H1 (cell line): ENCODE data around the gene LMX1B. TPM values are rescaled to one million over a fixed set of nuclear protein-coding genes. Genes with fewer than 3 reads are reported as not detected.

Experiments used
- CTCF ChIA-PET: fragments of 300-600 bp; sonication (Branson Sonifier 250); formaldehyde crosslinking; loops from one replicate; lab custom pipeline; 2021; ENCODE audit not compliant: partially characterized antibody; lab: Charles Lee
- POLR2A ChIA-PET: fragments of 300-600 bp; sonication (Branson Sonifier 250); formaldehyde crosslinking; loops from one replicate; lab custom pipeline; 2021; ENCODE audit warnings: inconsistent platforms; ENCODE audit not compliant: partially characterized antibody; lab: Charles Lee
- DNase-seq, 2 experiments: peaks; one replicate each; pipeline versions ENCODE4 v3.0.0 to v3.0.0-alpha.2; 2010 to 2022; ENCODE audit warnings: low spot score in 2 of 2, low read depth in 1 of 2, mixed read lengths in 1 of 2
- FAIRE-seq: peaks from 2 replicates; lab custom pipeline; 2011; peaks lifted over from hg19 to GRCh38; lab: Jason Lieb, UNC
- H2AFZ ChIP-seq: 2 replicates; pipeline ENCODE4 v1.8.1; 2012; ENCODE audit warnings: low read length, inconsistent platforms
- H2AK5ac ChIP-seq: 2 replicates; pipeline ENCODE4 v1.6.1; 2013; ENCODE audit warnings: low read depth, low read length
- H2BK120ac ChIP-seq: replicated peaks from 2 replicates; pipeline ENCODE3; 2013; ENCODE audit warnings: low read depth, low read length, inconsistent platforms
- H2BK12ac ChIP-seq: 2 replicates; pipeline ENCODE4 v1.6.1; 2013; ENCODE audit warnings: low read depth, low read length
- H2BK15ac ChIP-seq: 2 replicates; pipeline ENCODE4 v1.6.1; 2013; ENCODE audit warnings: low read length
- H2BK20ac ChIP-seq: 2 replicates; pipeline ENCODE4 v1.6.1; 2013; ENCODE audit warnings: low read length
- H2BK5ac ChIP-seq: 2 replicates; pipeline ENCODE4 v1.6.1; 2013; ENCODE audit warnings: low read depth, low read length
- H3K14ac ChIP-seq: 2 replicates; pipeline ENCODE4 v1.6.1; 2013; ENCODE audit warnings: inconsistent platforms; ENCODE audit not compliant: insufficient read length
- H3K18ac ChIP-seq: 2 replicates; pipeline ENCODE4 v1.6.1; 2013; ENCODE audit warnings: low read length; ENCODE audit errors: extremely low read depth
- H3K23ac ChIP-seq: 2 replicates; pipeline ENCODE4 v1.6.1; 2013; ENCODE audit warnings: inconsistent platforms; ENCODE audit not compliant: insufficient read length
- H3K23me2 ChIP-seq: 2 replicates; pipeline ENCODE4 v1.6.1; 2013; ENCODE audit warnings: low read depth, low read length
- H3K27ac ChIP-seq: 2 replicates; pipeline ENCODE4 v1.6.1; 2011; ENCODE audit warnings: low read depth, low read length, inconsistent platforms
- H3K27me3 ChIP-seq, 4 experiments: replicated peaks in 1 of 4; 1 replicate in 1 of 4; 2 replicates in 3 of 4; pipeline versions ENCODE4 v1.6.1 to v1.8.1; 2011 to 2013; ENCODE audit warnings: low read length in 3 of 4, mild to moderate bottlenecking in 3 of 4, inconsistent platforms in 2 of 4, mixed read lengths in 2 of 4, moderate library complexity in 1 of 4; ENCODE audit not compliant: control insufficient read depth in 3 of 4, insufficient read depth in 3 of 4; ENCODE audit errors: extremely low read depth in 1 of 4
- H3K36me3 ChIP-seq, 4 experiments: 2 replicates each; pipeline versions ENCODE4 v1.6.1 to v1.8.1; 2011 to 2013; ENCODE audit warnings: mild to moderate bottlenecking in 4 of 4, low read length in 3 of 4, moderate library complexity in 2 of 4, control low read depth in 1 of 4, inconsistent platforms in 1 of 4; ENCODE audit not compliant: insufficient read depth in 4 of 4, control insufficient read depth in 2 of 4
- H3K4ac ChIP-seq: replicated peaks from 2 replicates; pipeline ENCODE3; 2013; ENCODE audit warnings: low read length, low read depth, mixed read lengths, inconsistent platforms; ENCODE audit not compliant: insufficient read length
- H3K4me1 ChIP-seq, 4 experiments: replicated peaks in 1 of 4; 1 replicate in 1 of 4; 2 replicates in 3 of 4; pipeline versions ENCODE4 v1.6.1 to v1.8.1; 2011 to 2013; ENCODE audit warnings: low read length in 3 of 4, inconsistent platforms in 2 of 4, mixed read lengths in 1 of 4; ENCODE audit not compliant: insufficient read depth in 4 of 4, control insufficient read depth in 3 of 4
- H3K4me2 ChIP-seq, 2 experiments: 2 replicates each; pipeline versions ENCODE4 v1.6.1 to v1.8.1; 2011 to 2013; ENCODE audit warnings: low read depth in 2 of 2, low read length in 2 of 2, control low read depth in 1 of 2, inconsistent platforms in 1 of 2, mild to moderate bottlenecking in 1 of 2; ENCODE audit not compliant: insufficient read depth in 1 of 2
- H3K4me3 ChIP-seq, 4 experiments: fragments of 200-600, 300-600 bp in 1 of 4; sonication (generic), shearing (Covaris generic), sonication (Bioruptor Twin) in 1 of 4; 2 replicates each; pipeline versions ENCODE4 v1.5.1 to v1.8.1; 2011 to 2016; ENCODE audit warnings: low read length in 4 of 4, low read depth in 3 of 4, control low read depth in 2 of 4, inconsistent platforms in 2 of 4, mild to moderate bottlenecking in 2 of 4, mixed read lengths in 1 of 4, moderate library complexity in 1 of 4; ENCODE audit not compliant: insufficient read depth in 2 of 4; ENCODE audit errors: extremely low read depth in 1 of 4
- H3K56ac ChIP-seq: replicated peaks from 2 replicates; pipeline ENCODE3; 2013; ENCODE audit warnings: low read depth, mild to moderate bottlenecking, mixed read lengths, low read length, inconsistent platforms; ENCODE audit not compliant: insufficient read length
- H3K79me1 ChIP-seq: 2 replicates; pipeline ENCODE4 v1.6.1; 2013; ENCODE audit warnings: low read depth, low read length, control low read depth
- H3K79me2 ChIP-seq, 2 experiments: 2 replicates each; pipeline versions ENCODE4 v1.6.1 to v1.8.1; 2012 to 2013; ENCODE audit warnings: low read length in 2 of 2, mild to moderate bottlenecking in 2 of 2, inconsistent platforms in 1 of 2; ENCODE audit not compliant: insufficient read depth in 2 of 2, control insufficient read depth in 1 of 2
- H3K9ac ChIP-seq, 4 experiments: replicated peaks in 1 of 4; 1 replicate in 1 of 4; 2 replicates in 3 of 4; pipeline versions ENCODE4 v1.6.1 to v1.8.1; 2011 to 2013; ENCODE audit warnings: low read depth in 3 of 4, low read length in 3 of 4, control low read depth in 2 of 4, mild to moderate bottlenecking in 2 of 4, moderate library complexity in 2 of 4, inconsistent platforms in 1 of 4; ENCODE audit errors: extremely low read depth in 1 of 4
- H3K9me3 ChIP-seq, 2 experiments: 2 replicates each; pipeline versions ENCODE4 v1.6.1 to v1.8.1; 2012 to 2013; ENCODE audit warnings: mild to moderate bottlenecking in 2 of 2, moderate library complexity in 2 of 2, control low read depth in 1 of 2, inconsistent platforms in 1 of 2, low read depth in 1 of 2, low read length in 1 of 2, mixed read lengths in 1 of 2; ENCODE audit not compliant: insufficient read depth in 2 of 2
- H4K20me1 ChIP-seq, 2 experiments: replicated peaks in 1 of 2; 2 replicates each; pipeline versions ENCODE3 to v1.8.1; 2011 to 2013; ENCODE audit warnings: inconsistent platforms in 2 of 2, low read length in 2 of 2, mild to moderate bottlenecking in 1 of 2; ENCODE audit not compliant: insufficient read depth in 2 of 2, control insufficient read depth in 1 of 2
- H4K5ac ChIP-seq: 2 replicates; pipeline ENCODE4 v1.6.1; 2013; ENCODE audit warnings: low read length, low read depth, mixed read lengths, inconsistent platforms; ENCODE audit not compliant: insufficient read length
- H4K8ac ChIP-seq: 2 replicates; pipeline ENCODE4 v1.8.0; 2013; ENCODE audit warnings: mild to moderate bottlenecking, moderate library complexity, low read length, inconsistent platforms; ENCODE audit not compliant: insufficient read depth; ENCODE audit errors: extremely low read depth
- H4K91ac ChIP-seq: replicated peaks from 2 replicates; pipeline ENCODE3; 2013; ENCODE audit warnings: low read length, mixed read lengths, inconsistent platforms; ENCODE audit not compliant: insufficient read length
- GTF2F1 ChIP-seq: IDR thresholded peaks from 2 replicates; pipeline ENCODE4 v1.6.1; 2012; ENCODE audit warnings: low read depth, low read length, improper control_type of control experiment, borderline replicate concordance
- NANOG ChIP-seq: IDR thresholded peaks from 2 replicates; pipeline ENCODE4 v1.6.1; 2011; ENCODE audit warnings: low read length, low read depth, mild to moderate bottlenecking, inconsistent platforms; ENCODE audit not compliant: insufficient read depth, poor library complexity, severe bottlenecking
- SRF ChIP-seq: IDR thresholded peaks from 2 replicates; pipeline ENCODE4 v1.6.1; 2011; ENCODE audit warnings: mild to moderate bottlenecking, low read depth, low read length, moderate library complexity
- WGBS, 2 experiments: shearing (Covaris generic) in 1 of 2; methylation state at CpG; one replicate each; pipeline versions ENCODE4 v1.1.6 to v1.1.7; 2013 to 2015; ENCODE audit warnings: low lambda C conversion rate in 2 of 2, mixed read lengths in 2 of 2, inconsistent platforms in 1 of 2, low coverage in 1 of 2, missing lambda C conversion rate in 1 of 2; ENCODE audit not compliant: insufficient replicate concordance in 2 of 2, insufficient coverage in 1 of 2, insufficient read length in 1 of 2; ENCODE audit errors: extremely low coverage in 1 of 2, missing lambda C conversion rate in 1 of 2; 5-methylcytosine and 5-hydroxymethylcytosine counted together
- polyA plus RNA-seq, 7 experiments: library from polyadenylated mRNA; depleted of rRNA in 3 of 7; stranded (reverse) in 5 of 7; unstranded in 2 of 7; fragments of >200 nt in 5 of 7; fragments of 200-250 nt in 2 of 7; gene quantifications; 1 replicate in 5 of 7; 2 replicates in 1 of 7; 4 replicates in 1 of 7; pipeline versions ENCODE4 v1.2.1 to v1.2.3, GENCODE V29; 2011 to 2013; ENCODE audit warnings: missing spikeins in 2 of 7, mixed read lengths in 2 of 7
- total RNA-seq: library from RNA; stranded (reverse); fragmentation: NEBNext Ultra II Directional; extraction: Animal tissue kit (Norgen Biotek cat#: 25700); gene quantifications from 2 replicates; pipeline ENCODE4 v1.2.1, GENCODE V29; 2021

LMX1B gene
- total and polyA plus RNA-seq, 2 of the 8 experiments (the other 6 are each of a cell fraction or from before 2014, with no cell fraction given), result 0.09 to 0.37 TPM

GRCh38 chr9:126606483-126606870 is 7.3 kb upstream of the LMX1B start:
- Histone ChIP-seq H2BK15ac (no peak overlapping the region), H3K9me3 (no peaks in the 10 kb centered on the region), H3K56ac (no peak overlapping the region)
- TF ChIP-seq GTF2F1 (no peak), SRF (no peak), NANOG (no peak)
- TF ChIP-seq, all 59 proteins: peak for 0
- H2BK120ac ChIP-seq, result no peak overlapping the region
- peaks cover 2 to 4% of the 10 kb centered on the region in 2 experiments for H4K20me1 ChIP-seq
- H3K23ac ChIP-seq, result no peak overlapping the region
- ChIA-PET POLR2A (no interaction called here), CTCF (interaction anchor here (0.7 to 5.8 kb wide), 7 partner anchors 8 to 107 kb away, joined by 3 to 54 read pairs (median 4); no protein-coding TSS in a partner anchor)
- H4K91ac ChIP-seq, result no peak overlapping the region
- no peaks in the 10 kb centered on the region for H3K79me1 ChIP-seq
- no peak overlapping the region for H3K4me2 ChIP-seq
- H2BK20ac ChIP-seq, result no peak overlapping the region
- H3K4me3 ChIP-seq, result no peak overlapping the region
- 82% methylated on average over 3 of the region's 3 CpGs; no CpG with 5 or more reads in 1 of the 2 experiments for WGBS, 2 experiments
- no peaks in the 10 kb centered on the region; a peak in 1 of 8 replicates for H3K36me3 ChIP-seq
- H3K4me1 ChIP-seq, result peaks cover 0 to 18% (median 12%) of the 10 kb centered on the region in 4 experiments; a peak in 6 of 7 replicates
- no peak overlapping the region for H2BK12ac ChIP-seq
- H3K27ac ChIP-seq, result no peak overlapping the region
- no peak overlapping the region for H3K9ac ChIP-seq
- no peak overlapping the region for H2AK5ac ChIP-seq
- no peak overlapping the region for H4K5ac ChIP-seq
- no peak overlapping the region for H3K14ac ChIP-seq
- H3K27me3 ChIP-seq, result peaks cover 30 to 50% (median 42%) of the 10 kb centered on the region in 4 experiments
- no peak overlapping the region for H3K4ac ChIP-seq
- no peak overlapping the region for H2AFZ ChIP-seq
- H2BK5ac ChIP-seq, result no peak overlapping the region
- H3K79me2 ChIP-seq, result no peaks in the 10 kb centered on the region
- no peak overlapping the region for H3K18ac ChIP-seq
- peaks cover 7% of the 10 kb centered on the region; the same call in 1 of the 2 replicates for H3K23me2 ChIP-seq
- no peak overlapping the region for H4K8ac ChIP-seq
- no peak for DNase-seq
- FAIRE-seq, result no peak
